Erythroblast (primary cell): Measurements from ENCODE around the gene EYS.

Source experiments
- GATA1 ChIP-seq: IDR thresholded peaks from 2 replicates; pipeline ENCODE4 v1.6.1; 2011; ENCODE audit warnings: low read depth, mild to moderate bottlenecking, control low read depth, low read length, moderate library complexity
- POLR2A ChIP-seq: IDR thresholded peaks from 2 replicates; pipeline ENCODE4 v1.6.1; 2011; ENCODE audit warnings: mild to moderate bottlenecking, low read length

- TF ChIP-seq POLR2A (no peak), GATA1 (no peak)
These were observed 1449.4 kb downstream of the EYS start for GRCh38 chr6:64257586-64257985.
